ENCODE measurements around the gene TMEM121B.

Gene TMEM121B

DNA sequence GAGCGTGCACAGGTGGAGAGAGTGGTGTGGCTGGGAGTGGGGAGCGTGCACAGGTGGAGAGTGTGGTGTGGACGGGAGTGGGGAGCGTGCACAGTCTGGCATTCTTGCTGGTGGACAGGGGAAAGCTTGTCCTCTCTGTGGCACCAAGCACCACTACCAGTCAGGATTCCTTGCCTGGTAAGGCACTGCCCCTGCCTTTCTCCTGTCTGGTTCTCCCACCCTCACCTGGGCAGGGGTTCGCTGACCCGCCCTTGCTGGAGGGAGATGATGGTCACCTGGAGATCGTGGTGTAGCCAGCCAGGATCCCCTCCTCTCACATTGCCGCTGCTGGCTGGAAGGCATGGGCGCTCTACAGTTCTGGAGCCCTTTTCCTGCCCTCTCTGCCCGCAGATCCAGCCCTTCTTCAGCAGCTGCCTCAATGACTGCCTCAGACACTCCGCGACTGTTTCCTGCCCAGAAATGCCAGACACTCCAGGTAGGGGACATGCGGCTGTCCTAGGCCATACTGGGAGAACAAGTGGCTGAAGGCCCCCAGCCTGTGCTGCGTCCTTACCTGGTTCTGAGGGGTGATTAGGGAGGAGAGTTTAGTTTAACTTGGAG is 16.7 kb downstream of the TMEM121B start:
- H3K4me3 ChIP-seq (ENCODE audit: low read depth, low read length, poor library complexity, severe bottlenecking): no peak overlapping the region
- H3K9me3 ChIP-seq (ENCODE audit: low read length): no peaks in the 10 kb centered on the region
- H3K27ac ChIP-seq (ENCODE audit: low read depth, low read length, poor library complexity, severe bottlenecking): no peak overlapping the region
- H2AFZ ChIP-seq (ENCODE audit: low read length): no peak overlapping the region
- no peak overlapping the region for H3K9ac ChIP-seq (ENCODE audit: low read length)
- H3K9me2 ChIP-seq (ENCODE audit: low read depth, low read length): no peaks in the 10 kb centered on the region
- H3F3A ChIP-seq (ENCODE audit: insufficient read depth, low read length): no peaks in the 10 kb centered on the region
- no peaks in the 10 kb centered on the region for H4K20me1 ChIP-seq (ENCODE audit: insufficient read depth, low read length)
- no peaks in the 10 kb centered on the region for H3K79me2 ChIP-seq (ENCODE audit: insufficient read depth, low read length)
- no peak for TF ChIP-seq EZH2 (IDR thresholded peaks at IDR 0.05; ENCODE audit: borderline replicate concordance, low read length)
- TF ChIP-seq, protein P1, sequence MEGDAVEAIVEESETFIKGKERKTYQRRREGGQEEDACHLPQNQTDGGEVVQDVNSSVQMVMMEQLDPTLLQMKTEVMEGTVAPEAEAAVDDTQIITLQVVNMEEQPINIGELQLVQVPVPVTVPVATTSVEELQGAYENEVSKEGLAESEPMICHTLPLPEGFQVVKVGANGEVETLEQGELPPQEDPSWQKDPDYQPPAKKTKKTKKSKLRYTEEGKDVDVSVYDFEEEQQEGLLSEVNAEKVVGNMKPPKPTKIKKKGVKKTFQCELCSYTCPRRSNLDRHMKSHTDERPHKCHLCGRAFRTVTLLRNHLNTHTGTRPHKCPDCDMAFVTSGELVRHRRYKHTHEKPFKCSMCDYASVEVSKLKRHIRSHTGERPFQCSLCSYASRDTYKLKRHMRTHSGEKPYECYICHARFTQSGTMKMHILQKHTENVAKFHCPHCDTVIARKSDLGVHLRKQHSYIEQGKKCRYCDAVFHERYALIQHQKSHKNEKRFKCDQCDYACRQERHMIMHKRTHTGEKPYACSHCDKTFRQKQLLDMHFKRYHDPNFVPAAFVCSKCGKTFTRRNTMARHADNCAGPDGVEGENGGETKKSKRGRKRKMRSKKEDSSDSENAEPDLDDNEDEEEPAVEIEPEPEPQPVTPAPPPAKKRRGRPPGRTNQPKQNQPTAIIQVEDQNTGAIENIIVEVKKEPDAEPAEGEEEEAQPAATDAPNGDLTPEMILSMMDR (IDR thresholded peaks at IDR 0.05; ENCODE audit: low read length): no peak
- H3K36me3 ChIP-seq (ENCODE audit: insufficient read depth, low read length): peaks cover 9% of the 10 kb centered on the region
- no peak overlapping the region for H3K4me2 ChIP-seq (ENCODE audit: low read length)
- H3K27me3 ChIP-seq (ENCODE audit: insufficient read depth, low read length): no peaks in the 10 kb centered on the region
- no peaks in the 10 kb centered on the region for H3K4me1 ChIP-seq (ENCODE audit: insufficient read depth, low read length, severe bottlenecking)

DNA sequence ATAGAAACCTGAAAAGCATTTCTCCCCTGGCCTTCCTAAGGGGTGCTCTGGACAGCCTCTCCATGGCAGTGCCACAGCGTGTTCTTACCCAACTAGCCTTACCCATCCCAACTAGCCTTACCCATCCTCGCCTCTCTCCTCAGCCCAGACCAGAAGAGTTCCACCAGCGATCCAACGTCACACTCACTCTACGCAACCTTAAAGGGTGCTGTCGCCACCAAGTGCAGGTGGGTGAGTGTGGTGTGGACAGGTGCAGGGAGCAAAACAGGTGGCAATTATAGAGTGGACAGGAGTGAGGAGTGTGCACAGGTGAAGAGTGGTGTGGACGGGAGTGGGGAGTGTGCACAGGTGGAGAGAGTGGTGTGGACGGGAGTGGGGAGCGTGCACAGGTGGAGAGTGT is 17.8 kb downstream of the TMEM121B start:
- Histone ChIP-seq H4K20me1 (ENCODE audit: insufficient read depth, low read length) (no peaks in the 10 kb centered on the region), H3K9ac (ENCODE audit: low read length) (no peak overlapping the region), H3K36me3 (ENCODE audit: insufficient read depth, low read length) (peaks cover 9% of the 10 kb centered on the region; the same call in 1 of the 2 replicates), H2AFZ (ENCODE audit: low read length) (no peak overlapping the region), H3F3A (ENCODE audit: insufficient read depth, low read length) (no peaks in the 10 kb centered on the region), H3K27ac (ENCODE audit: low read depth, low read length, poor library complexity, severe bottlenecking) (no peak overlapping the region), H3K9me2 (ENCODE audit: low read depth, low read length) (no peaks in the 10 kb centered on the region), H3K4me2 (ENCODE audit: low read length) (no peak overlapping the region), H3K79me2 (ENCODE audit: insufficient read depth, low read length) (no peaks in the 10 kb centered on the region), H3K27me3 (ENCODE audit: insufficient read depth, low read length) (no peaks in the 10 kb centered on the region), H3K4me3 (ENCODE audit: low read depth, low read length, poor library complexity, severe bottlenecking) (no peak overlapping the region), H3K9me3 (ENCODE audit: low read length) (no peaks in the 10 kb centered on the region), H3K4me1 (ENCODE audit: insufficient read depth, low read length, severe bottlenecking) (peaks cover 1% of the 10 kb centered on the region)
- TF ChIP-seq, protein P1 (IDR thresholded peaks at IDR 0.05; ENCODE audit: low read length): no peak
- no peak for TF ChIP-seq EZH2 (IDR thresholded peaks at IDR 0.05; ENCODE audit: borderline replicate concordance, low read length)

DNA sequence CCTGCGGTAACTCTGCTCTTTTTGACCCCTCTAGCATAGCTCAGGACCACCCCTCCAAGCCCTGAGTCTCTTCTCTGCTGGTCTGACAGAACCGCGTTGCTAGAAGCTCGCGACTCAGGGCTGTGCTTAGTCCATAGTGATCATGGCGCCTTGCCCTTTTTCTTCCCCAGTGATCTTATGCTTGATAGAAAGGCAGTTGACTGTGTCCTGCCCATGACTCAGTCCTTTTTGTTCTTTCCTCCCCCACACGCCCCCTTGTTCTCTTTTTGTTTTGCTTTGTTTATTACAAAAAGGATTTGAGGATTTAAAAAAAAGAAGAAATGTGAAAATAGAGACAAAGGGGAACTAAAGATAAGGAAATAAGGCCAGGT is 18.9 kb downstream of the TMEM121B start:
- Histone ChIP-seq H3K36me3 (ENCODE audit: insufficient read depth, low read length) (0 out of 2 replicates have a peak, but pooled peaks cover 6% of the 10 kb centered on the region), H4K20me1 (ENCODE audit: insufficient read depth, low read length) (no peaks in the 10 kb centered on the region), H3K9me2 (ENCODE audit: low read depth, low read length) (no peaks in the 10 kb centered on the region), H3K9ac (ENCODE audit: low read length) (no peak overlapping the region), H3K4me2 (ENCODE audit: low read length) (no peak overlapping the region), H3K27ac (ENCODE audit: low read depth, low read length, poor library complexity, severe bottlenecking) (no peak overlapping the region), H3K4me1 (ENCODE audit: insufficient read depth, low read length, severe bottlenecking) (peaks cover 6% of the 10 kb centered on the region), H3K4me3 (ENCODE audit: low read depth, low read length, poor library complexity, severe bottlenecking) (no peak overlapping the region), H3K27me3 (ENCODE audit: insufficient read depth, low read length) (no peaks in the 10 kb centered on the region), H3K9me3 (ENCODE audit: low read length) (no peaks in the 10 kb centered on the region), H2AFZ (ENCODE audit: low read length) (no peak overlapping the region), H3K79me2 (ENCODE audit: insufficient read depth, low read length) (no peaks in the 10 kb centered on the region), H3F3A (ENCODE audit: insufficient read depth, low read length) (no peaks in the 10 kb centered on the region)
- TF ChIP-seq EZH2 (IDR thresholded peaks at IDR 0.05; ENCODE audit: borderline replicate concordance, low read length): no peak
- TF ChIP-seq, protein P1 (IDR thresholded peaks at IDR 0.05; ENCODE audit: low read length): no peak
